ENCODE results near the gene SNAP25.

GRCh38 chr20:10185741-10186558 lies 32.7 kb upstream of the SNAP25 start:
- no peak for TF ChIP-seq CTCF (conservative IDR thresholded peaks at IDR 0.05)
- no peak for TF ChIP-seq EZH2 (IDR thresholded peaks at IDR 0.05; ENCODE audit: low read depth)

Data from PC-9 (cell line).